Ishikawa (cell line): Measurements from ENCODE around the gene PRKAR2A.

ENCODE experiments used
- CEBPB ChIP-seq: IDR thresholded peaks from 2 replicates; pipeline ENCODE4 v1.6.1; 2012
- CREB1 ChIP-seq: IDR thresholded peaks from 2 replicates; pipeline ENCODE4 v1.6.1; 2012; ENCODE audit warnings: low read depth
- EGR1 ChIP-seq: IDR thresholded peaks from 2 replicates; pipeline ENCODE4 v1.6.1; 2012
- EP300 ChIP-seq: IDR thresholded peaks from 2 replicates; pipeline ENCODE4 v1.6.1; 2012; ENCODE audit warnings: borderline replicate concordance
- FOXM1 ChIP-seq: IDR thresholded peaks from 2 replicates; pipeline ENCODE4 v1.6.1; 2012; ENCODE audit warnings: low read depth, borderline replicate concordance
- NFIC ChIP-seq: IDR thresholded peaks from 2 replicates; pipeline ENCODE4 v1.6.1; 2012
- RAD21 ChIP-seq: IDR thresholded peaks from 2 replicates; pipeline ENCODE4 v1.6.1; 2012; ENCODE audit warnings: low read depth
- REST ChIP-seq: IDR thresholded peaks from 2 replicates; pipeline ENCODE4 v1.6.1; 2012; ENCODE audit warnings: low read depth, mild to moderate bottlenecking
- TAF1 ChIP-seq: IDR thresholded peaks from 2 replicates; pipeline ENCODE4 v1.6.1; 2012; ENCODE audit warnings: low read depth, mild to moderate bottlenecking
- TCF12 ChIP-seq: IDR thresholded peaks from 2 replicates; pipeline ENCODE4 v1.6.1; 2012; ENCODE audit warnings: low read depth
- TEAD4 ChIP-seq: IDR thresholded peaks from 2 replicates; pipeline ENCODE4 v1.6.1; 2012
- YY1 ChIP-seq: IDR thresholded peaks from 2 replicates; pipeline ENCODE4 v1.6.1; 2012; ENCODE audit warnings: low read depth
- ZBTB7A ChIP-seq: IDR thresholded peaks from 2 replicates; pipeline ENCODE4 v1.6.1; 2012; ENCODE audit warnings: low read depth
- TF ChIP-seq, protein P1 (sequence below): IDR thresholded peaks from 2 replicates; pipeline ENCODE4 v1.6.1; 2012
- TF ChIP-seq, protein P2 (sequence below): IDR thresholded peaks from 2 replicates; pipeline ENCODE4 v1.6.1; 2012

Gene PRKAR2A

DNA sequence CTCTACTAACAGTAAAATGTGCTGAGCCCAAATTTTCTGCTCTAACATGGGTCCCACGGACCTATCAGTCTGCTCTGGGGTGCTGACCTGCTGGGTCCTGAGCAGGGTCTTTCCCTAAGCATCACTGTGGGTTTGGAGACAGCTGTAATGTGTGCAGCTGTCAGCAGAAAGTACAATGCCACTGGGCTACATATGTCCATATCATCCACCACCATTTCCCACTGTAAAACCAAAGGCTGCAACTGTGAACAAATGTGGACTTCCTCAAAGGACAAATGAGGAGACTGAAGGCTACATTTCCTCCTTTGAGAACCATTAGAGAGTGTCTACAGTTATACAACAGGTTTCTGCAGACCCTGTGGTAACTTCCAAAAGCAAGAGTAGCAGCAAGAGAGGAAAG lies 96.8 kb downstream of the PRKAR2A start:
- TF ChIP-seq REST = no peak
- no peak for TF ChIP-seq CREB1
- TF ChIP-seq, protein P1, sequence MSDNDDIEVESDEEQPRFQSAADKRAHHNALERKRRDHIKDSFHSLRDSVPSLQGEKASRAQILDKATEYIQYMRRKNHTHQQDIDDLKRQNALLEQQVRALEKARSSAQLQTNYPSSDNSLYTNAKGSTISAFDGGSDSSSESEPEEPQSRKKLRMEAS = no peak
- no peak for TF ChIP-seq EP300
- no peak for TF ChIP-seq FOXM1
- TF ChIP-seq NFIC = no peak
- no peak for TF ChIP-seq TEAD4
- no peak for TF ChIP-seq EGR1
- TF ChIP-seq, protein P2, sequence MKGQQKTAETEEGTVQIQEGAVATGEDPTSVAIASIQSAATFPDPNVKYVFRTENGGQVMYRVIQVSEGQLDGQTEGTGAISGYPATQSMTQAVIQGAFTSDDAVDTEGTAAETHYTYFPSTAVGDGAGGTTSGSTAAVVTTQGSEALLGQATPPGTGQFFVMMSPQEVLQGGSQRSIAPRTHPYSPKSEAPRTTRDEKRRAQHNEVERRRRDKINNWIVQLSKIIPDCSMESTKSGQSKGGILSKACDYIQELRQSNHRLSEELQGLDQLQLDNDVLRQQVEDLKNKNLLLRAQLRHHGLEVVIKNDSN = no peak
- no peak for TF ChIP-seq RAD21
- TF ChIP-seq TAF1 = no peak
- no peak for TF ChIP-seq ZBTB7A
- no peak for TF ChIP-seq CEBPB
- TF ChIP-seq YY1 = no peak
- TF ChIP-seq TCF12 = no peak

DNA sequence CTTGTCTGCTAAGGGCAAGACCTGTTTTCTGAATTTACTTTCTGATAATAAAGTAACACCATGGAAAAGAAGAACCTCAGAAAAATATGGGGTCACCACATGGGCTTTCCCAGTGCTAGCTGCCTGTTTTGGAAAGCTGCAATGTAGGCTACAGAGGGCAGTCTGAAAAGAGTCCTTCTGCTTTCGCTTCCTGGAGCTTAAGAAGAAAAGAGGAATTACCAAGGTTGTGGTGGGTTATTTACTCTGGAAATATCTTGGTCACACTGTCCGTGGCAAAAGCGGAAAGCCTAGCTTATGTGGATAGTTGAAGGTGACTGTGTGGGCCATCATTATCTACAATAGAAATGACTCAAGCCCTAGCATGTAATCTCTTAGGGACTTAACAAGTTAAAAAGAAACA lies 98.9 kb downstream of the PRKAR2A start:
- TF ChIP-seq, protein P2 = no peak
- TF ChIP-seq FOXM1 = no peak
- TF ChIP-seq CREB1 = no peak
- TF ChIP-seq EP300 = no peak
- TF ChIP-seq RAD21 = no peak
- TF ChIP-seq TAF1 = no peak
- no peak for TF ChIP-seq REST
- TF ChIP-seq EGR1 = no peak
- no peak for TF ChIP-seq YY1
- no peak for TF ChIP-seq ZBTB7A
- TF ChIP-seq TCF12 = no peak
- TF ChIP-seq NFIC = no peak
- TF ChIP-seq, protein P1 = no peak
- TF ChIP-seq TEAD4 = no peak
- TF ChIP-seq CEBPB = no peak

DNA sequence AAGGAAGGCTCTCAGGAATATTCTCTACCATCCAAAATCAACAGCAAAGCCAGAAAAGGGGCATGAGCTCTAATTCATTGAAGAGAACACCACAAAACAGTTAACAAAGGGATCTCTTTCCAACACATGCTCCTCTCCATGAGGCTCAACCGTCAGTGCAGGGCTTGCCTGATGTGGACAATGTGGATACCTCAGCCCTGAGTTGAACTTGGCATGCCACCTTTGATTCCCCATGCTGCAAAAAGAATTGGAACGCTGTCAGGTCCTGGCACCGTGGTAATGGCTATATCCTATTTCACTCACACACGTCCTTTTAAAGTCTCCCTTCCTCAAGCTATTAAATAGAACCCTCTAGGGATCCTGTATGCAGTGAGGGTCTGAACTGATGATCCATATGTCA lies 100.0 kb downstream of the PRKAR2A start:
- TF ChIP-seq REST (no peak), TCF12 (no peak), NFIC (no peak), RAD21 (no peak), EGR1 (no peak), EP300 (no peak), TAF1 (no peak), YY1 (no peak), TEAD4 (no peak), ZBTB7A (no peak), CEBPB (no peak), CREB1 (no peak), FOXM1 (no peak)
- TF ChIP-seq, protein P1 = no peak
- TF ChIP-seq, protein P2 = no peak
